ENCODE measurements around the gene CT47A1. TPM values are rescaled to one million over a fixed set of nuclear protein-coding genes. Genes with fewer than 3 reads are reported as not detected.
"Not testable (repeated sequence)": the region's sequence is repeated elsewhere in the genome, so short reads cannot be mapped to it uniquely, and the experiment has no call there.

The CT47A1 gene
- not detected for polyA plus RNA-seq (2013, experiment 1 of 2)
- not detected for polyA plus RNA-seq (2013, experiment 2 of 2)

DNA sequence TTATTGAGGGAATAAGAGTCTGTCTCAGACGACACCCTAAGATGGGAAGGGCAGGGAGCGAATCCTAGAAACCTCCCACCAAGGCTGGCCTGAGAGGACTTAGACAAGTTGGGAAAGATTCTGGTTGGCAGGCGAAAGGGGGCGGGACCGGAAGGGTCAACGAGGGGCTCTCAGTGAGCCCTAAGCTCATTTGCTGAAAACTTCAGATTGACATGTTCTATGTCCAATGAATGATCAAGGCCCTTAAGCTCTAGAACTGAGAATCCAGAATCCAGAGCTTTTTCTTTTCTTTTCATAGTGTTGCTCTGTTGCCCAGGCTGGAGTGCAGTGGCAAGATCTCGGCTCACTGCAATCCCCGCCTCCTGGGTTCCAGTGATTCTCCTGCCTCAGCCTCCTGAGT is at the start of gene CT47A1:
Gene CT47A1, minus strand, starts transcription at position 101 of the 400 bp plus-strand sequence. CDS start 231 bp downstream, outside the sequence.
- not testable (repeated sequence) for H3K9me3 ChIP-seq (ENCODE audit: control insufficient read depth, low read length); H3K36me3 ChIP-seq (ENCODE audit: control insufficient read depth, insufficient read depth, low read length); H3K27ac ChIP-seq (ENCODE audit: low read depth, low read length, severe bottlenecking); H3K4me1 ChIP-seq (ENCODE audit: control insufficient read depth, insufficient read depth, low read length, poor library complexity, severe bottlenecking); H3K4me3 ChIP-seq (ENCODE audit: extremely low read depth, insufficient read depth, low read length, poor library complexity, severe bottlenecking)
- no CpG with 5 or more reads among the region's 8 CpGs for WGBS, 2 experiments (ENCODE audit: insufficient coverage in 2 of 2)

DNA sequence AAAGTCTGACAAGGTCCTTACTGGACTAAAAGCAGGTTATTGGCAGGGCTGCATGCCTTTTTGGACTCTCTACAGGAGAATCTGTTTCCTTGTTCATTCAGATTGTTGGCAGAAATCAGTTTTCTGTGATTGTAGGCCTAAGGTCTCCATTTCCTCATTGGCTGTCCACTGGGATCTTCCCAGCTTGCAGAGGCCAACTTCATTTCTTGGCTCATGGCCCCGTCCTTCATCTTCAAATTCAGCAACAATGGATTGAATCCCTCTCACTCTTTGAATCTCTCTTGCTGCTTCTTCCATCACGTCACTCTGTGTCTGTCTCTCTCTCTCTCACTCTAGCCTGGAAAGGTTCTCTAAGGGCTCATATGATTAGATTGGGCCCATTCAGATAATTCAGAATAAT is 47.0 kb upstream of the CT47A1 start:
- Histone ChIP-seq H3K4me3 (ENCODE audit: extremely low read depth, insufficient read depth, low read length, poor library complexity, severe bottlenecking) (no peak overlapping the region), H3K27ac (ENCODE audit: low read depth, low read length, severe bottlenecking) (no peak overlapping the region), H3K9me3 (ENCODE audit: control insufficient read depth, low read length) (no peaks in the 10 kb centered on the region), H3K36me3 (ENCODE audit: control insufficient read depth, insufficient read depth, low read length) (no peaks in the 10 kb centered on the region), H3K4me1 (ENCODE audit: control insufficient read depth, insufficient read depth, low read length, poor library complexity, severe bottlenecking) (no peaks in the 10 kb centered on the region)
- 40 to 67% methylated on average over 1 of the region's 2 CpGs for WGBS, 2 experiments (ENCODE audit: insufficient coverage in 2 of 2)

DNA sequence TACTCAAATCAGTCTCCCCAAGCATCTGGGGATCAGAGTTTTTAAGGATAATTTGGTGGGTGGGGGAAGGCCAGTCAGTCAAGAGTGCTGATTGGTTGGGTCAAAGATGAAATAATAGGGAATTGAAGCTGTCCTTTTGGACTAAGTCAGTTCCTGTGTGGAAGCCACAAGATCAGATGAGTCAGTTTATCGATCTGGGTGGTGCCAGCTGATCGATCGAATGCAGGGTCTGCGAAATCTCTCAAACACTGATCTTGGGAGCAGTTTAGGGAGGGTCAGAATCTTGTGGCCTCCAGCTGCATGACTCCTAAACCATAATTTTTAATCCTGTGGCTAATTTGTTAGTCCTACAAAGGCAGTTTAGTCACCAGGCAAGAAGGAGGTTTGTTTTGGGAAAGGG is 44.5 kb upstream of the CT47A1 start:
- 93% methylated on average over 3 of the region's 4 CpGs; no CpG with 5 or more reads in 1 of the 2 experiments for WGBS, 2 experiments (ENCODE audit: insufficient coverage in 2 of 2)
- Histone ChIP-seq H3K4me1 (ENCODE audit: control insufficient read depth, insufficient read depth, low read length, poor library complexity, severe bottlenecking) (no peaks in the 10 kb centered on the region), H3K9me3 (ENCODE audit: control insufficient read depth, low read length) (no peaks in the 10 kb centered on the region), H3K36me3 (ENCODE audit: control insufficient read depth, insufficient read depth, low read length) (no peaks in the 10 kb centered on the region), H3K4me3 (ENCODE audit: extremely low read depth, insufficient read depth, low read length, poor library complexity, severe bottlenecking) (no peak overlapping the region), H3K27ac (ENCODE audit: low read depth, low read length, severe bottlenecking) (no peak overlapping the region)

- Histone ChIP-seq H3K27ac (ENCODE audit: low read depth, low read length, severe bottlenecking) (no peak overlapping the region), H3K36me3 (ENCODE audit: control insufficient read depth, insufficient read depth, low read length) (no peaks in the 10 kb centered on the region), H3K4me1 (ENCODE audit: control insufficient read depth, insufficient read depth, low read length, poor library complexity, severe bottlenecking) (no peaks in the 10 kb centered on the region), H3K4me3 (ENCODE audit: extremely low read depth, insufficient read depth, low read length, poor library complexity, severe bottlenecking) (no peak overlapping the region), H3K9me3 (ENCODE audit: control insufficient read depth, low read length) (no peaks in the 10 kb centered on the region)
- WGBS, 2 experiments (ENCODE audit: insufficient coverage in 2 of 2): no CpG with 5 or more reads among the region's 1 CpG
These were observed 42.9 kb upstream of the CT47A1 start for GRCh38 chrX:121028419-121028818.

GRCh38 chrX:121014826-121015225 is 29.3 kb upstream of the CT47A1 start:
- Histone ChIP-seq H3K9me3 (ENCODE audit: control insufficient read depth, low read length) (no peaks in the 10 kb centered on the region), H3K4me1 (ENCODE audit: control insufficient read depth, insufficient read depth, low read length, poor library complexity, severe bottlenecking) (no peaks in the 10 kb centered on the region), H3K36me3 (ENCODE audit: control insufficient read depth, insufficient read depth, low read length) (no peaks in the 10 kb centered on the region), H3K27ac (ENCODE audit: low read depth, low read length, severe bottlenecking) (no peak overlapping the region), H3K4me3 (ENCODE audit: extremely low read depth, insufficient read depth, low read length, poor library complexity, severe bottlenecking) (no peak overlapping the region)
- WGBS, 2 experiments (ENCODE audit: insufficient coverage in 2 of 2): no CpG with 5 or more reads among the region's 2 CpGs

- Histone ChIP-seq H3K9me3 (ENCODE audit: control insufficient read depth, low read length) (no peaks in the 10 kb centered on the region), H3K36me3 (ENCODE audit: control insufficient read depth, insufficient read depth, low read length) (no peaks in the 10 kb centered on the region), H3K27ac (ENCODE audit: low read depth, low read length, severe bottlenecking) (no peak overlapping the region), H3K4me1 (ENCODE audit: control insufficient read depth, insufficient read depth, low read length, poor library complexity, severe bottlenecking) (no peaks in the 10 kb centered on the region), H3K4me3 (ENCODE audit: extremely low read depth, insufficient read depth, low read length, poor library complexity, severe bottlenecking) (no peak overlapping the region)
These were observed 28.4 kb upstream of the CT47A1 start for GRCh38 chrX:121013897-121014455.

DNA sequence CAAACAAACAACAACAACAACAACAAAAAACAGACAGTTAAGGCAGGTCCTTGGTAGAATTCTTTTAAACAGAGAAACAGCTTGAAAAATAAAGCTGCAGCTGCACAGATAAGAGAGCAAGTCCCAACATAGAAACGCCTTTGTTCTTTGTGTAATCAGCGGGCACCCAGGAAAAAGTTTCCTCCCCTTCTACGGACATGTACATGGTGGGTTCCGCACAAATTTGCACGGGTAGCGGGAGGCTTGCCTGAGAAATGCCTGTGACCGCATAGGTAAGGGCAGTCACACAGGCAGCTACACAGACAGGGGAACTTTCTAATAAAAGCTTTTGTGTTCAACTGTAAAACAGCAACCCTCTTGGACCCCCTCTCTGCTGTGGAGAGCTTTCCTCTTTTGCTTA is 25.7 kb upstream of the CT47A1 start:
- H3K4me1 ChIP-seq (ENCODE audit: control insufficient read depth, insufficient read depth, low read length, poor library complexity, severe bottlenecking): no peaks in the 10 kb centered on the region
- whole genome bisulfite sequencing, 2 experiments (ENCODE audit: insufficient coverage in 2 of 2): 67 to 83% methylated on average over 1 to 4 of the region's 7 CpGs
- no peak overlapping the region for H3K4me3 ChIP-seq (ENCODE audit: extremely low read depth, insufficient read depth, low read length, poor library complexity, severe bottlenecking)
- H3K36me3 ChIP-seq (ENCODE audit: control insufficient read depth, insufficient read depth, low read length): no peaks in the 10 kb centered on the region
- H3K27ac ChIP-seq (ENCODE audit: low read depth, low read length, severe bottlenecking): no peak overlapping the region
- no peaks in the 10 kb centered on the region for H3K9me3 ChIP-seq (ENCODE audit: control insufficient read depth, low read length)

- Histone ChIP-seq H3K36me3 (ENCODE audit: control insufficient read depth, insufficient read depth, low read length) (no peaks in the 10 kb centered on the region), H3K9me3 (ENCODE audit: control insufficient read depth, low read length) (no peaks in the 10 kb centered on the region), H3K4me1 (ENCODE audit: control insufficient read depth, insufficient read depth, low read length, poor library complexity, severe bottlenecking) (no peaks in the 10 kb centered on the region), H3K27ac (ENCODE audit: low read depth, low read length, severe bottlenecking) (no peak overlapping the region), H3K4me3 (ENCODE audit: extremely low read depth, insufficient read depth, low read length, poor library complexity, severe bottlenecking) (no peak overlapping the region)
- 86% methylated on average over 3 of the region's 4 CpGs; no CpG with 5 or more reads in 1 of the 2 experiments for WGBS, 2 experiments (ENCODE audit: insufficient coverage in 2 of 2)
These were observed 24.7 kb upstream of the CT47A1 start for GRCh38 chrX:121010218-121010617.

DNA sequence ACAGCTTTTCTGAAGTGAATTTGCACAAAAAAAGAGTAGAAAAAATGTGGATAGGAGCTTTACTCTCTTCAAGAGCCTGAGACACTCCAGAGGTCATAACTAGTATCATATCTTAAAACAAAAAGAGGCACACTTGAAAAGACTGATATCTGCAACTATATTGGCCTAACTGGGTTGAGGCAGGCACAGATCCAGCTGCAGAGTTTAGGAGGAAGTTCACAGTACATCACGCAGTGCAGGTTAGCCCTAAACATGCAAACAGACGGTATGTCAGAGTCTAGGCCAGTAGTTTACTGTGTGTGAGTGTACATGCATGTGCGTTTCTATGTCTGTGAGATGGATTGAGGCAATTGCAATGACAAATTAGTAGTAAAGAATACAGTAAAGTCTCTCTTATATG is 24.2 kb upstream of the CT47A1 start:
- Histone ChIP-seq H3K9me3 (ENCODE audit: control insufficient read depth, low read length) (no peaks in the 10 kb centered on the region), H3K4me3 (ENCODE audit: extremely low read depth, insufficient read depth, low read length, poor library complexity, severe bottlenecking) (no peak overlapping the region), H3K36me3 (ENCODE audit: control insufficient read depth, insufficient read depth, low read length) (no peaks in the 10 kb centered on the region), H3K27ac (ENCODE audit: low read depth, low read length, severe bottlenecking) (no peak overlapping the region), H3K4me1 (ENCODE audit: control insufficient read depth, insufficient read depth, low read length, poor library complexity, severe bottlenecking) (no peaks in the 10 kb centered on the region)
- WGBS, 2 experiments (ENCODE audit: insufficient coverage in 2 of 2): 84% methylated on average over 2 of the region's 3 CpGs; no CpG with 5 or more reads in 1 of the 2 experiments

DNA sequence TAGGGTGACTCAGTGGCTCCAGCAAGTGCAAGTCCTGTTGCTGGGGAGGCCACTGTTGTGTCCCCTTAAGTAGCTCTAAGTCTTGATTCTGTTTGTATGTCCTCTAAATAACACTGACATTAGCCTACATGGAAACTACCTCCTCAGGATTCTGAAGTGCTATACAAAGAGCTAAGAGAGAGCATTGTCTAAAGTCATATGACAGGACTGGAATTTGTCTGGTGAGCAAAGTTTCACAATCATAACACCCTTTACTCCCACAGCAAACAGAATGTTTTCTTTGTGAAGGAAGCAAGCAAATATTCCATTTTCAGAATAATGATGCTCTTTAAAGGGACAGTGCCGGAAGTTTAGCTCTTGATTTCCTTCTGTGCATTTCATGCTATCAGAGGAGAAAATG is 23.4 kb upstream of the CT47A1 start:
- Histone ChIP-seq H3K4me1 (ENCODE audit: control insufficient read depth, insufficient read depth, low read length, poor library complexity, severe bottlenecking) (no peaks in the 10 kb centered on the region), H3K4me3 (ENCODE audit: extremely low read depth, insufficient read depth, low read length, poor library complexity, severe bottlenecking) (no peak overlapping the region), H3K36me3 (ENCODE audit: control insufficient read depth, insufficient read depth, low read length) (no peaks in the 10 kb centered on the region), H3K27ac (ENCODE audit: low read depth, low read length, severe bottlenecking) (no peak overlapping the region), H3K9me3 (ENCODE audit: control insufficient read depth, low read length) (no peaks in the 10 kb centered on the region)
- WGBS, 2 experiments (ENCODE audit: insufficient coverage in 2 of 2): no CpG with 5 or more reads among the region's 1 CpG

GRCh38 chrX:121000589-121000988 is 15.0 kb upstream of the CT47A1 start:
- Histone ChIP-seq H3K4me3 (ENCODE audit: extremely low read depth, insufficient read depth, low read length, poor library complexity, severe bottlenecking) (no peak overlapping the region), H3K4me1 (ENCODE audit: control insufficient read depth, insufficient read depth, low read length, poor library complexity, severe bottlenecking) (no peaks in the 10 kb centered on the region), H3K36me3 (ENCODE audit: control insufficient read depth, insufficient read depth, low read length) (no peaks in the 10 kb centered on the region), H3K27ac (ENCODE audit: low read depth, low read length, severe bottlenecking) (no peak overlapping the region), H3K9me3 (ENCODE audit: control insufficient read depth, low read length) (no peaks in the 10 kb centered on the region)
- no CpG with 5 or more reads among the region's 4 CpGs for whole genome bisulfite sequencing, 2 experiments (ENCODE audit: insufficient coverage in 2 of 2)

All from mesodermal cell (in vitro differentiated cells).